OCI-LY1 (cell line): ENCODE results near the gene MTO1.

Experiments
- H2AFZ ChIP-seq: fragments of 200-600 bp; sonication (generic), shearing (Covaris generic); 2 replicates; pipeline ENCODE4 v1.6.0; 2014; ENCODE audit warnings: antibody characterized with exemption, mild to moderate bottlenecking, low read length
- H3F3A ChIP-seq: fragments of 200-600 bp; sonication (generic), shearing (Covaris generic); 2 replicates; pipeline ENCODE4 v1.6.0; 2014; ENCODE audit warnings: mild to moderate bottlenecking, antibody characterized with exemption, low read length, moderate library complexity; ENCODE audit not compliant: insufficient read depth
- H3K27ac ChIP-seq: fragments of 200-600 bp; sonication (generic); 2 replicates; pipeline ENCODE4 v1.5.1; 2014; ENCODE audit warnings: low read length, mixed run types, mild to moderate bottlenecking, low read depth; ENCODE audit not compliant: poor library complexity, severe bottlenecking
- H3K27me3 ChIP-seq: fragments of 200-600 bp; sonication (generic); 2 replicates; pipeline ENCODE4 v1.6.0; 2014; ENCODE audit warnings: antibody characterized with exemption, mild to moderate bottlenecking, low read length, moderate library complexity; ENCODE audit not compliant: insufficient read depth
- H3K36me3 ChIP-seq: fragments of 200-600 bp; sonication (generic); 2 replicates; pipeline ENCODE4 v1.6.1; 2014; ENCODE audit warnings: mild to moderate bottlenecking, antibody characterized with exemption, low read length, moderate library complexity, mixed read lengths; ENCODE audit not compliant: insufficient read depth
- H3K4me1 ChIP-seq: fragments of 200-600 bp; sonication (generic); 2 replicates; pipeline ENCODE4 v1.5.1; 2014; ENCODE audit warnings: mild to moderate bottlenecking, low read length, moderate library complexity; ENCODE audit not compliant: insufficient read depth, severe bottlenecking
- H3K4me2 ChIP-seq: fragments of 200-600 bp; sonication (generic), shearing (Covaris generic); 2 replicates; pipeline ENCODE4 v1.6.1; 2014; ENCODE audit warnings: low read length
- H3K4me3 ChIP-seq: fragments of 200-600 bp; sonication (generic); 2 replicates; pipeline ENCODE4 v1.5.1; 2014; ENCODE audit warnings: low read length, low read depth, mild to moderate bottlenecking, mixed read lengths; ENCODE audit not compliant: poor library complexity, severe bottlenecking
- H3K79me2 ChIP-seq: fragments of 200-600 bp; shearing (Covaris generic); 2 replicates; pipeline ENCODE4 v1.6.1; 2016; ENCODE audit warnings: mixed run types, low read length, mixed read lengths; ENCODE audit not compliant: insufficient read depth
- H3K9ac ChIP-seq: fragments of 200-600 bp; sonication (generic), shearing (Covaris generic); 2 replicates; pipeline ENCODE4 v1.6.1; 2014; ENCODE audit warnings: mild to moderate bottlenecking, low read length, mixed read lengths
- H3K9me2 ChIP-seq: fragments of 200-600 bp; sonication (generic), shearing (Covaris generic); 2 replicates; pipeline ENCODE4 v1.6.1; 2014; ENCODE audit warnings: low read depth, mild to moderate bottlenecking, low read length, mixed read lengths
- H3K9me3 ChIP-seq: fragments of 200-600 bp; shearing (Covaris generic); 2 replicates; pipeline ENCODE4 v1.6.1; 2014; ENCODE audit warnings: low read length, mixed read lengths
- H4K20me1 ChIP-seq: fragments of 200-600 bp; sonication (generic), shearing (Covaris generic); 2 replicates; pipeline ENCODE4 v1.6.0; 2016; ENCODE audit warnings: mild to moderate bottlenecking, low read length; ENCODE audit not compliant: insufficient read depth
- EZH2 ChIP-seq: fragments of 200-600 bp; sonication (generic), shearing (Covaris generic); IDR thresholded peaks from 2 replicates; pipeline ENCODE4 v1.8.0; 2017; ENCODE audit warnings: borderline replicate concordance, mixed run types, mild to moderate bottlenecking, antibody characterized with exemption, low read length, moderate library complexity, mixed read lengths
- TF ChIP-seq, protein P1 (sequence below): fragments of 200-600 bp; sonication (generic), shearing (Covaris generic); IDR thresholded peaks from 2 replicates; pipeline ENCODE4 v1.5.1; 2017; ENCODE audit warnings: mild to moderate bottlenecking, antibody characterized with exemption, low read length, moderate library complexity, mixed read lengths

The MTO1 gene

DNA sequence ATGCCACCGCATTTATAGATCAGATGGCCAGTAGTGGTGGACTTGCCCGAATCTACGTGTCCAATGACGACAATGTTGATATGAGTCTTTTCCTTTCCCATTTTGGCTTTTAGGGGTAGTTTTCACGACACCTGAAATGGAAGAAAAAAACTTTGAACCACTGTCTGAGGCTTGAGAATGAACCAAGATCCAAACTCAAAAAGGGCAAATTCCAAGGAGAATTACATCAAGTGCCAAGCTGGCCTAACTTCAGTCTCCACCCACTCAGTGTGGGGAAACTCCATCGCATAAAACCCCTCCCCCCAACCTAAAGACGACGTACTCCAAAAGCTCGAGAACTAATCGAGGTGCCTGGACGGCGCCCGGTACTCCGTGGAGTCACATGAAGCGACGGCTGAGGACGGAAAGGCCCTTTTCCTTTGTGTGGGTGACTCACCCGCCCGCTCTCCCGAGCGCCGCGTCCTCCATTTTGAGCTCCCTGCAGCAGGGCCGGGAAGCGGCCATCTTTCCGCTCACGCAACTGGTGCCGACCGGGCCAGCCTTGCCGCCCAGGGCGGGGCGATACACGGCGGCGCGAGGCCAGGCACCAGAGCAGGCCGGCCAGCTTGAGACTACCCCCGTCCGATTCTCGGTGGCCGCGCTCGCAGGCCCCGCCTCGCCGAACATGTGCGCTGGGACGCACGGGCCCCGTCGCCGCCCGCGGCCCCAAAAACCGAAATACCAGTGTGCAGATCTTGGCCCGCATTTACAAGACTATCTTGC lies 58.6 kb downstream of the MTO1 start:
- Histone ChIP-seq H3K79me2 (peaks cover 5% of the 10 kb centered on the region; the same call in 1 of the 2 replicates), H3K9ac (peak overlapping the region; percentile 92), H4K20me1 (no peaks in the 10 kb centered on the region), H3K27me3 (no peaks in the 10 kb centered on the region), H3K9me3 (no peaks in the 10 kb centered on the region), H3K4me1 (peaks cover 51% of the 10 kb centered on the region), H3K9me2 (no peaks in the 10 kb centered on the region), H3K36me3 (peaks cover 55% of the 10 kb centered on the region), H3K27ac (peak overlapping the region; percentile 94), H3F3A (peaks cover 20% of the 10 kb centered on the region), H2AFZ (no peak overlapping the region), H3K4me3 (peak overlapping the region; percentile 77), H3K4me2 (peak overlapping the region; percentile 67)
- TF ChIP-seq, protein P1, sequence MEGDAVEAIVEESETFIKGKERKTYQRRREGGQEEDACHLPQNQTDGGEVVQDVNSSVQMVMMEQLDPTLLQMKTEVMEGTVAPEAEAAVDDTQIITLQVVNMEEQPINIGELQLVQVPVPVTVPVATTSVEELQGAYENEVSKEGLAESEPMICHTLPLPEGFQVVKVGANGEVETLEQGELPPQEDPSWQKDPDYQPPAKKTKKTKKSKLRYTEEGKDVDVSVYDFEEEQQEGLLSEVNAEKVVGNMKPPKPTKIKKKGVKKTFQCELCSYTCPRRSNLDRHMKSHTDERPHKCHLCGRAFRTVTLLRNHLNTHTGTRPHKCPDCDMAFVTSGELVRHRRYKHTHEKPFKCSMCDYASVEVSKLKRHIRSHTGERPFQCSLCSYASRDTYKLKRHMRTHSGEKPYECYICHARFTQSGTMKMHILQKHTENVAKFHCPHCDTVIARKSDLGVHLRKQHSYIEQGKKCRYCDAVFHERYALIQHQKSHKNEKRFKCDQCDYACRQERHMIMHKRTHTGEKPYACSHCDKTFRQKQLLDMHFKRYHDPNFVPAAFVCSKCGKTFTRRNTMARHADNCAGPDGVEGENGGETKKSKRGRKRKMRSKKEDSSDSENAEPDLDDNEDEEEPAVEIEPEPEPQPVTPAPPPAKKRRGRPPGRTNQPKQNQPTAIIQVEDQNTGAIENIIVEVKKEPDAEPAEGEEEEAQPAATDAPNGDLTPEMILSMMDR: no peak
- TF ChIP-seq EZH2: no peak

DNA sequence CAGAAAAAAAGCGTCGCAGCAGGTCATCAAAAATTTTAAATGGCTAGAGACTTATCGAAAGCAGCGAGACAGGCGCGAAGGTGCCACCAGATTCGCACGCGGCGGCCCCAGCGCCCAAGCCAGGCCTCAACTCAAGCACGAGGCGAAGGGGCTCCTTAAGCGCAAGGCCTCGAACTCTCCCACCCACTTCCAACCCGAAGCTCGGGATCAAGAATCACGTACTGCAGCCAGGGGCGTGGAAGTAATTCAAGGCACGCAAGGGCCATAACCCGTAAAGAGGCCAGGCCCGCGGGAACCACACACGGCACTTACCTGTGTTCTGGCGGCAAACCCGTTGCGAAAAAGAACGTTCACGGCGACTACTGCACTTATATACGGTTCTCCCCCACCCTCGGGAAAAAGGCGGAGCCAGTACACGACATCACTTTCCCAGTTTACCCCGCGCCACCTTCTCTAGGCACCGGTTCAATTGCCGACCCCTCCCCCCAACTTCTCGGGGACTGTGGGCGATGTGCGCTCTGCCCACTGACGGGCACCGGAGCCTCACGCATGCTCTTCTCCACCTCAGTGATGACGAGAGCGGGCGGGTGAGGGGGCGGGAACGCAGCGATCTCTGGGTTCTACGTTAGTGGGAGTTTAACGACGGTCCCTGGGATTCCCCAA lies 59.3 kb downstream of the MTO1 start, which contains the start of gene EEF1A1:
Gene EEF1A1, minus strand, starts transcription at position 345 of the 663 bp plus-strand sequence. CDS start 1,006 bp downstream, outside the sequence.
- H3K27ac ChIP-seq: peak within 1 kb of the TSS; percentile 94
- H3K4me2 ChIP-seq: peak within 1 kb of the TSS; percentile 67
- peaks cover 14% of the 10 kb centered on the region for H3F3A ChIP-seq
- peak within 1 kb of the TSS; percentile 77 for H3K4me3 ChIP-seq
- H3K9ac ChIP-seq: peak within 1 kb of the TSS; percentile 92
- H3K4me1 ChIP-seq: peaks cover 44% of the 10 kb centered on the region
- H3K27me3 ChIP-seq: no peaks in the 10 kb centered on the region
- TF ChIP-seq, protein P1: no peak
- no peak for TF ChIP-seq EZH2
- H3K79me2 ChIP-seq: peaks cover 5% of the 10 kb centered on the region; the same call in 1 of the 2 replicates
- peaks cover 48% of the 10 kb centered on the region for H3K36me3 ChIP-seq
- no peak within 1 kb of the TSS for H2AFZ ChIP-seq
- H3K9me2 ChIP-seq: no peaks in the 10 kb centered on the region
- H4K20me1 ChIP-seq: no peaks in the 10 kb centered on the region
- no peaks in the 10 kb centered on the region for H3K9me3 ChIP-seq

DNA sequence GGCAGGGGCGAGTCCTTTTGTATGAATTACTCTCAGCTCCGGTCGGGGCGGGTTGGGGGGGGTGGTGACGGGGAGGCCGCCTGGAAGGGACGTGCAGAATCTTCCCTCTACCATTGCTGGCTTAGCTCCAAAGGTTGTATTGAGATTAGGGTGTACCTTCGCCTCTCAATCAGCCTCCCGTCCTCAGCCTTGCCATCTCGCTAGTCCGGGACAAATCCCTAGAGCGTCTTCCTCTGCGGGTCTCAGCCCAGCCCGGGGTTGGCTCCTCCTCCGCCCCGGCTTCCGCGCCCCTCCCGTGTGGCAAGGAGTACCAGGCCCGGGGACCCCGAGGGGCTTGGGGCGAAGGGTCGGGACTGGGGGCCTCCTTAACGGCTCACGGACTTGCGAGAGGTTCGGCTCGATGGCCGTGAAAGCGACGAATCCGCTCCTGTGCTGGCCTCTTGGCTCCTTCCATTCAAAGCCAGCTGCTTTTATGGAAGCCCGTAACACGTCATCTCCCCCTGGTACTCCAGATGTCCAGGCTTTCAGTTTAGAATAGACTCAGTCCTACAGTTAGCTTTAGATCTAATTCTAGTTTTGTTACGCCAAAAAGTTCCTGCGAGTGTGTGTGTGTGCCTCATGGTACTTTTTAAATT lies 59.9 kb downstream of the MTO1 start:
- peaks cover 39% of the 10 kb centered on the region for H3K4me1 ChIP-seq
- no peaks in the 10 kb centered on the region for H3K9me3 ChIP-seq
- peaks cover 9% of the 10 kb centered on the region; the same call in 1 of the 2 replicates for H3F3A ChIP-seq
- H3K27ac ChIP-seq: peak overlapping the region; percentile 86
- H2AFZ ChIP-seq: no peak overlapping the region
- no peaks in the 10 kb centered on the region for H4K20me1 ChIP-seq
- TF ChIP-seq EZH2: no peak
- TF ChIP-seq, protein P1: no peak
- peak overlapping the region; percentile 76 for H3K9ac ChIP-seq
- peaks cover 5% of the 10 kb centered on the region; the same call in 1 of the 2 replicates for H3K79me2 ChIP-seq
- H3K36me3 ChIP-seq: peaks cover 41% of the 10 kb centered on the region
- H3K27me3 ChIP-seq: no peaks in the 10 kb centered on the region
- H3K4me3 ChIP-seq: peak overlapping the region; percentile 77
- H3K9me2 ChIP-seq: no peaks in the 10 kb centered on the region
- H3K4me2 ChIP-seq: peak overlapping the region; percentile 62
